GM21786 (cell line): Measurements from ENCODE around the gene RPL37A.

Experiments
- ATAC-seq: cut with Tn5 transposase; IDR thresholded peaks from one replicate; pipeline ENCODE4 v1.9.1; 2021; ENCODE audit not compliant: unreplicated experiment

The RPL37A gene

DNA sequence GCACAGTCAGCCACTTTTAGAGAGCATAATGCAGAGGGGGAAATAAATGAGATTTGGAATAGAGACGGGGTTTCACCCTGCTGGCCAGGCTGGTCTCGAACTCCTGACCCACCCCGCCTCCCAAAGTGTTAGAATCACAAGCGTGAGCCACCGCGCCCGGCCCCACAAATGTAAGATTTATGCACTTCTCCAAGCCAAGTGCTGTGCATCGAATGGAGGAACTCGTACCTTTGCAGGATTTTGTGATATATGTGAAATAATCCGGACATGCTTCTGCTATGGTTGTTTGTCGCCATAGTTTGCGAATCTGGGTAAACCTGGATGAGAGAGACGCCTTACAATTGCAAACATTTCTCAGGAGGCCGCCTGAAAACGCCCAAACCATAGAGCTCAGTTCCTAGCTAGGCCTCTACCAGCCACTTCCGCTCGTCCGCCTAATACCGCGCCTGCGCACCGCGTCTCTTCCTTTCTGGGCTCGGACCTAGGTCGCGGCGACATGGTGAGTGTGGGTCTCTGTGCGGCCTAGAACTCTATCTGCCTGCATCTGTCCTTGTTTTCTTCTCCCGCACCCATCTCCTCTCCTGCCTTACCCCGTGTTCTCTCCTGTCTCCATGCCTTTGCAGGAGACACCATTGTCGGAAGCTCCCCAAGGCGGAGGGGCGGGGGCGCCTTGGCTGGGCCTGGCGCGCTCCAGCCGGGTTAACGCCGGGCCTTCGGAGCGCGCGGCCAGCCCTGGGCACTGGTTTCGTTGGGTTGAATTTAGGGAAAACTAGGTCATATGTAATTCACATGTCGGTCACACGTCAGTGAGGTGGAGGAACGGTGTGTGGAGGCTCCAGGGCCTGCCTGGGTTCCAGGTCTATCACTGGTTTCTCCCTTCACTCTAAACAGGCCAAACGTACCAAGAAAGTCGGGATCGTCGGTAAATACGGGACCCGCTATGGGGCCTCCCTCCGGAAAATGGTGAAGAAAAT lies at the start of gene RPL37A:
TSS of gene RPL37A (plus strand) at position 466 of the 974 bp plus-strand sequence. CDS start at position 497, 31 bp downstream.
- ATAC-seq: peak; percentile 86

- no peak for ATAC-seq
Measured at GRCh38 chr2:216450346-216450745, 48.3 kb upstream of the RPL37A start.

GRCh38 chr2:216450784-216451183 lies 47.9 kb upstream of the RPL37A start:
- ATAC-seq: no peak

GRCh38 chr2:216453955-216454614 lies 44.6 kb upstream of the RPL37A start:
- ATAC-seq: no peak

- no peak for ATAC-seq
Measured at GRCh38 chr2:216463148-216463547, 35.5 kb upstream of the RPL37A start.

- no peak for ATAC-seq
Measured at GRCh38 chr2:216464104-216464720, 34.4 kb upstream of the RPL37A start.

DNA sequence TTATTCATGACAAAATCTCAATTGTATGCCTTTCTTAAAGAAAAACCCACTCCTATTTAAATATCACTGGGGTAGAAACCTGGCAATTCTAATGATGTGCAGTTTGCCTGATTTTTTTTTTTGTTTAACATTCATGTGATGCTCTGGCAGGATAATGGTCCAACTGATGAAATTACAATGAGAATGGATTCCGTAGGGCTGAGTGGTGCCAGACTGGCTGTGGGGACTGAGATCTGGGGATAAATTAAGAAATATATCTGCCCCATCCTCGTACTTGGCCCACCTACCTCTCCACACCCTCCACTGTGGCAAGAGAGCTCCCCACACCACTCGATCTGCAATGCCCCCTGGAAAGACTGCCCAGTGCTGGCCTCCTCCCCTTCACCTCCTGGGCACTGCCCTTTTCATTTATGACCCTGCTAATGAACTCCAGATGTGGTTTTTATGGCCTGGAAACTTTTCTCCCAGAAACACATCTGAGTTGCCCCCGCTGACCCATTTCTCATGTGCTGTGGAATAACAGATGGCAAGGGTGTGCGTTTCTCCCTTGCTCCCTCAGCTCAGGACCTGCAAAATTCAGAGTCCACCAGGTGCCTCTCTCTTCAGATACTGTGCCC lies 33.0 kb upstream of the RPL37A start:
- no peak for ATAC-seq

GRCh38 chr2:216467845-216468244 lies 30.8 kb upstream of the RPL37A start:
- no peak for ATAC-seq

- ATAC-seq: no peak
Measured at GRCh38 chr2:216469661-216470060, 29.0 kb upstream of the RPL37A start.

- no peak for ATAC-seq
Measured at GRCh38 chr2:216473187-216473586, 25.5 kb upstream of the RPL37A start.

GRCh38 chr2:216474925-216475670 lies 23.5 kb upstream of the RPL37A start:
- ATAC-seq: peak; percentile 48

DNA sequence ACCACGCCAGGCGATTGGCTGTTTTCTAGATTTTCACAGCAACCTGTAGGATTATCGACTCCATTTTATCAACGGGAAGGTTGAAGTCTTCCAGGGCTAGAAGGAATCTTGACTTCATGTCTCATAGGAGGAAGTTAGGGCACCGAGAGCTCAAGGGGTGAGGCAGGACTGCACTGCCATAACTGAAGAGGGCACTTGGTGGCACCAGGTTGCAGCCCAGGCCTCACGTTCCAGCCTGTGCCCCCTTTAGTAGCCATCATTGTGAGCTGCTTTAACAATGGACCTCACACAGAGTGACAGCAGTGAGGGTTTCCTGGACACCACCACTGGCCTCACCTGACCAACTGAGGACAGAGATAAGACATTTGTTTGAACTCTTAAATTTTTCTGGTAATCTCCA lies 22.9 kb upstream of the RPL37A start:
- ATAC-seq: no peak

DNA sequence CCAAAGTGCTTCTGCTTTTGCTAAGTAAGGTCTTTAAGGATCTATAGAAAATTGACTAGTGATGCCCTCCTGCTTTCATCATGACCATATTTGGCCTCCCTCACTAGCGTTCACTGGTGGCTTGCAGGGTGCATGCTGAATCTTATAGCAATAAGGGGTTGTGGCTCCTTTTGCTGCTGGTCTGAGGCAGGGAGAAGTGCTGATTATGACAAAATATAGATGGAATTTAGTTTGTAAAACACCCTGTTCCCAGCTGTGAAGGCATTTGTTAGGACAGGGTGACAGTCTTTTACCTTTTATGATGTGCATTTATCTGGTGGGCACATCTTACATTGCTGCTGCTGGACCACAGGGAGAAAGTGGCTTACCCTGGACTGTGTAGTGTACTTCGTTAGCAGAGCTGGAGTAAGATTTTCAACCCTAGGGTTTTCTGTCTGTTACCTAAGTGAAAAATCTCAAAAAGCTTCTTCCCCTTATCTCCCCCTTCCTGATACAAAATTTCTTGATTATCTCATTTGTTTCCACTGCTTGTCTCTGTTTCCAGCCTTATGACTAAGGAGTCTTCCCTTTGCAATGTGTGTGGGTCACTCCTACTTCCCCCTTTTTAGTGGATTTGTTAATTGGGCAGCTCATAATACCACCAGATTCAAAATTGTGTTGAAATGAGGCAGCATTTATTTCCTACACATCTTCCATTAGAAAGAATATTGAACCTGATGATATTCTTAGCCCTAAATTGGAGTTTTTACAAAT lies 21.2 kb upstream of the RPL37A start:
- ATAC-seq: no peak

GRCh38 chr2:216478151-216478550 lies 20.5 kb upstream of the RPL37A start:
- ATAC-seq: peak; percentile 60

- ATAC-seq: no peak
Measured at GRCh38 chr2:216478791-216479190, 19.9 kb upstream of the RPL37A start.

GRCh38 chr2:216480221-216480620 lies 18.4 kb upstream of the RPL37A start:
- ATAC-seq: no peak

- no peak for ATAC-seq
Measured at GRCh38 chr2:216482640-216483039, 16.0 kb upstream of the RPL37A start.

- no peak for ATAC-seq
Measured at GRCh38 chr2:216485237-216485636, 13.4 kb upstream of the RPL37A start.

GRCh38 chr2:216485745-216486144 lies 12.9 kb upstream of the RPL37A start:
- ATAC-seq: no peak

GRCh38 chr2:216486271-216486670 lies 12.4 kb upstream of the RPL37A start:
- no peak for ATAC-seq
